Neural progenitor cell (in vitro differentiated cells): ENCODE results near the gene ADAMTSL1.

Experiments
- CTCF ChIP-seq: fragments of 200-600 bp; sonication (generic); IDR thresholded peaks from 2 replicates; pipeline ENCODE4 v1.5.1; 2017; ENCODE audit warnings: antibody characterized with exemption, mild to moderate bottlenecking
- EZH2 ChIP-seq: fragments of 200-600 bp; sonication (generic); IDR thresholded peaks from 2 replicates; pipeline ENCODE4 v1.6.1; 2017; ENCODE audit warnings: antibody characterized with exemption, mild to moderate bottlenecking, moderate library complexity

DNA sequence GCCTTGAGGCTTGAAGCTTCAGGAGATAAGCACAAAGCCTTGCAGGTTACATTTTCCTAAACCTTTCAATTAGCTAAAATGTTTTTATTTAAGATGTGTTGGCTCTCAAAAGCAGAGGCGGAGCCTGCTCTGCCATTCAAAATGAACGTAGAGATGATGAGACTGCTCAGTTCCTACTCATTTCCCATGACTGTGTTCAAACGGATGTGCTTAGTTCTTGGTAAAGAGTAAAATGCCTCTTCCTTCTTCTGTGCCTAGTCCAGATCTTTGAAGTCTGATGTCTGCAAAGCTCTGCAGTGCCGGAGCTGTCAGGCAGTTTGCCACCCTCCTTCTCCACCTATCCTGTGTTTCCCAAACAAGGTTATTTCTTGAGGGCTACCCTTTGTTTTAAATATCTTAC, 46.3 kb upstream of the ADAMTSL1 start:
- TF ChIP-seq CTCF (no peak), EZH2 (no peak)
